ENCODE measurements around the gene FMN2.

DNA sequence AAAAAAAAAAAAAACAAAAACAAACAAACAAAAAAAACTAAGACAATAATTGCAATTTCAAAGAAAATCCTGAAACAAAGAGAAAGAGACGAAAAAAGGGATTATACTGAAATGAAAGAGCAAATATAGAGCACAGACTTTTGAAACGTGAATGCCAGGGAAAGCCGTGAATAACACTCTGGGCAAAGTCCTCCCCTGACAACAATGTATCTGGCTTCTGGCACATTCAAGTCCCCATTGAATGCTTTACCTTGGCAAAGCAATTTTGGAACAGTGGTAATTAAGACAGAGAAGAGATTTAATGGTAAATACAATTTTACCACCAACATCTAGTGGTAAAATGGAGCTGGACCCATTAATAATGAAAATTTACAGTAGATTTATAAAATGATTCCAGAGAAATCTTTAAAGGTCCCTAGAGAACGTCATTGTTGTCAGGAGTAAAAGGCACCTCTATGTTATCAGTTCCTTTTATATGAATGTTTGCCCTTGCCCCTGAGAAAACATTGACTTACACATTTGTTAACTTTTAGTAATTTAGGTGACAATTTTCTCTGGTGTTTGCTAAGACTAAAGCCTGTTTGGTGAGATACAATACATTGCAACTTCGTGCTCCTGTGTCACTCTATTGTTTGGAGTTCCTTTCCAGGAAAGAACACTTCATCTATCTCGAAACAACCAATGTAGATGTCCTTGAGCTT is 430.6 kb downstream of the FMN2 start:
- TF ChIP-seq, protein P1, sequence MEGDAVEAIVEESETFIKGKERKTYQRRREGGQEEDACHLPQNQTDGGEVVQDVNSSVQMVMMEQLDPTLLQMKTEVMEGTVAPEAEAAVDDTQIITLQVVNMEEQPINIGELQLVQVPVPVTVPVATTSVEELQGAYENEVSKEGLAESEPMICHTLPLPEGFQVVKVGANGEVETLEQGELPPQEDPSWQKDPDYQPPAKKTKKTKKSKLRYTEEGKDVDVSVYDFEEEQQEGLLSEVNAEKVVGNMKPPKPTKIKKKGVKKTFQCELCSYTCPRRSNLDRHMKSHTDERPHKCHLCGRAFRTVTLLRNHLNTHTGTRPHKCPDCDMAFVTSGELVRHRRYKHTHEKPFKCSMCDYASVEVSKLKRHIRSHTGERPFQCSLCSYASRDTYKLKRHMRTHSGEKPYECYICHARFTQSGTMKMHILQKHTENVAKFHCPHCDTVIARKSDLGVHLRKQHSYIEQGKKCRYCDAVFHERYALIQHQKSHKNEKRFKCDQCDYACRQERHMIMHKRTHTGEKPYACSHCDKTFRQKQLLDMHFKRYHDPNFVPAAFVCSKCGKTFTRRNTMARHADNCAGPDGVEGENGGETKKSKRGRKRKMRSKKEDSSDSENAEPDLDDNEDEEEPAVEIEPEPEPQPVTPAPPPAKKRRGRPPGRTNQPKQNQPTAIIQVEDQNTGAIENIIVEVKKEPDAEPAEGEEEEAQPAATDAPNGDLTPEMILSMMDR (conservative IDR thresholded peaks at IDR 0.05) = no peak
- TF ChIP-seq ZFX (IDR thresholded peaks at IDR 0.05) = no peak
